ENCODE measurements around the gene DBF4B. TPM values are rescaled to one million over a fixed set of nuclear protein-coding genes. Genes with fewer than 3 reads are reported as not detected.

Gene DBF4B
- total and polyA plus RNA-seq, 10 of the 15 experiments (the other 5 are each of a cell fraction or from before 2014, with no cell fraction given), result 2.4 to 24.6 (median 16.9) TPM

GRCh38 chr17:44780845-44781480 is 72.5 kb downstream of the DBF4B start:
- SMC1A ChIA-PET (ENCODE audit: uncharacterized antibody, unreplicated experiment), result interaction anchor here (1.5 kb wide), 1 partner anchor 84 kb away, joined by 3 read pairs; no protein-coding TSS in a partner anchor
- Histone ChIP-seq H3K79me2 (ENCODE audit: control insufficient read depth, insufficient read depth, low read length) (no peaks in the 10 kb centered on the region), H3K27me3 (replicated peaks in 1 of 2; ENCODE audit: control insufficient read depth in 2 of 2, insufficient read depth in 2 of 2, low read length in 1 of 2) (no peaks in the 10 kb centered on the region; a peak in 1 of 4 replicates), H2AFZ (ENCODE audit: control insufficient read depth, low read depth, low read length) (no peak overlapping the region), H3K9me3 (replicated peaks; ENCODE audit: control insufficient read depth, insufficient read depth, low read length) (no peaks in the 10 kb centered on the region), H3K36me3 (ENCODE audit: control insufficient read depth in 2 of 2, insufficient read depth in 2 of 2, low read length in 1 of 2) (no peaks in the 10 kb centered on the region), H4K20me1 (ENCODE audit: control insufficient read depth, insufficient read depth) (no peaks in the 10 kb centered on the region; the same call in 1 of the 2 replicates), H3K27ac (ENCODE audit: control insufficient read depth, insufficient read depth) (no peak overlapping the region), H3K4me2 (ENCODE audit: control insufficient read depth, insufficient read depth) (no peak overlapping the region), H3K9ac (ENCODE audit: control insufficient read depth, insufficient read depth, low read length) (no peak overlapping the region), H3K4me1 (ENCODE audit: control insufficient read depth, insufficient read depth, low read length) (no peaks in the 10 kb centered on the region), H3K4me3 (no peak overlapping the region)
- CTCF ChIA-PET, result interaction anchor here (0.7 to 12.1 kb wide), 8 partner anchors 17 to 354 kb away, joined by 3 to 175 read pairs (median 5); partner anchors contain the start of gene ACBD4
- intact Hi-C loops (cut with micrococcal nuclease; ENCODE audit: unreplicated experiment), result no loop called here
- 56% methylated on average over 14 of the region's 14 CpGs for WGBS (ENCODE audit: insufficient coverage, insufficient replicate concordance, low lambda C conversion rate, missing lambda C conversion rate)
- in situ Hi-C loops (cut with MboI), result loop anchor here (5.0 kb wide), 1 partner anchor 86 kb away; no protein-coding TSS in a partner anchor
- BruUV-seq (replicated peaks), result no TSS peak
- no peak for DNase-seq (ENCODE audit: low read depth, low spot score)
- RAD21 ChIA-PET (ENCODE audit: unreplicated experiment), result interaction anchor here (1.0 kb wide), 1 partner anchor 119 kb away, joined by 3 read pairs; a partner anchor contains a TSS
- POLR2A ChIA-PET, result no interaction called here
- FAIRE-seq, result no peak
- ATAC-seq, result no peak
- no peak for TF ChIP-seq NBN (IDR thresholded peaks at IDR 0.05)
- no peak for TF ChIP-seq ZBED1 (IDR thresholded peaks at IDR 0.05; ENCODE audit: borderline replicate concordance)
- TF ChIP-seq POLR2A (IDR thresholded peaks at IDR 0.05; ENCODE audit: low read depth, low read length), result no peak
- TF ChIP-seq STAT1 (conservative IDR thresholded peaks at IDR 0.05), result no peak
- TF ChIP-seq WRNIP1 (IDR thresholded peaks at IDR 0.05; ENCODE audit: borderline replicate concordance, low read depth, low read length), result no peak
- no peak for TF ChIP-seq REST (IDR thresholded peaks at IDR 0.05; ENCODE audit: low read depth, low read length)
- TF ChIP-seq IRF5 (IDR thresholded peaks at IDR 0.05; ENCODE audit: borderline replicate concordance), result no peak
- no peak for TF ChIP-seq RELB (IDR thresholded peaks at IDR 0.05; ENCODE audit: low read depth)

Data from GM12878 (cell line).